CD1c-positive myeloid dendritic cell (primary cell): Measurements from ENCODE around the gene ZNF263.

ENCODE experiments used
- DNase-seq: peaks from one replicate; pipeline ENCODE4 v3.0.0-alpha.2; 2016; ENCODE audit errors: extremely low spot score

The ZNF263 gene

DNA sequence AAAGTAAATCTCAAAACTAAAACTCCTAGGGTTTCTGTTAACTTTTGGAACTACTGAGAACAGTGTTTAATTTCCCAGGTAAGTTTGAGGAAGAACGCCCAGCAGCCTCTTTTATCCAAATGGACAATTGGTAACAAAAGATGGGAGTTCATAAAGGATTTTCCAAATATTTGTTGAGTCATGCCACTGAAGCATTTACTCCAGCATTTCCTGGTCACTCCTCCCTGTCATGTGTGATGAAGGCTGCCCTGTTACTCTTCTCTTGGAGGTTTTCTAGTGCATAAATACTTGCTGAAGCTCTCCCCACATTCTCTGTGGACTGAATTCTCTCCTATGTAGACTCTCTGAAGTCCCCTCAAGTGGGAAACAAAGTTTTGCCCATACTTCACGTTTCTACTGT, 38.5 kb downstream of the ZNF263 start:
- no peak for DNase-seq

DNA sequence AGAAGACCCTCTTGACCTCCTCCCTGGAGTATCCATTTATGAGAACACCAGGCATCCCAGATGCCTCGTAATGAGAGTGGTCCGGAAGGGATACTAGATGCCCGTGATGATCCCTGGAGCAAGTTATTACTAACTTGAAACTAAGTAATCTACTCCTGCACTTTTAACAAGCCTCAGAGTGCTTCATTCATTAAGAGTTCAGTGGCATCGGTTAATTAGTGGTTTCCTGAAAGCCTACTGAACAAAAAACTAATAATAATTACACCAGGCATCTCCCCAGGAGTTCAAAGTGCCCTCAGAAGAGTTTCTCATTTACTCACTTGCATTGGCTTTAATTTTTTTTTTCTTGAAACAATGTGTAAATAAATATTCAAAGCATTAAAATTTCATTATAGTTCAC, 44.2 kb downstream of the ZNF263 start:
- DNase-seq: no peak

DNA sequence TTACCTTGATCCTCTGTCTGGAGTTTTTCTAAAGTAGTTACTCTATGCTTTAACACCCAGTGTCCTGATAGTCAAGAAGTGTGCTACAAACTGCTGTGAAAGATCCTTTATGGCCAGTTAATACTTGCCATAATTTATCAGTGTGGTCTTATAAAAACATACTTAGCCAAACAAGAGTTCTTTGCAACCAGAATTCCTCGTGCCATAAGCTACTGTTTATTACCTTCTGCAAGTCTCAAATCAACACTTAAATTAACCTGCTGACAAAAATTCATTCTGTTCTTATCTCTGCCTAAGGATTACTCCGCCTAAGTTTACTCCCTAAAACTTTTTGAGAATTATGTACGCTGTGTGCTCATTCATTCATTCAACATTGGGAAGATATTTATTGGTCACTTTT, 44.8 kb downstream of the ZNF263 start:
- no peak for DNase-seq

DNA sequence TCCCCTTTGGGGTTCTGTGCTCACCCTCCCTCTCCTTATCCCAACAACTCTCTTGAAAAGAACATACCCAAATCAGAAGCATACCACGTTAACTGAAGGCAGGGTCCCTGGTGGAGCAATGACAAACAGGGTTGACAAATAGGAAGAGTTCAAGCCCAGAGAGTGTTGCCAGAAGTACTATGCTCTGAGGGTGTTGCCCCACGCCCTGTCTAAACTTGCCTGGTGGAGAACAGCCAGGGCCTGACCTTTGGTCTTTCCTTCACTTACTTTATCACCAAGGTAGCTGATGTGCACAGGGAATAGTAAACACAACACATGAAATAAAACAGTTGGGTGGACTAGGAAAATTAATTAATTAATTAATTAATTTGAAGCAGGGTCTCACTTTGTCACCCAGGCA, 45.4 kb downstream of the ZNF263 start:
- no peak for DNase-seq
